ENCODE measurements around the gene LRRFIP2.
A peak's percentile ranks its signal among the peaks of the same experiment; 100 is the strongest.

The LRRFIP2 gene

DNA sequence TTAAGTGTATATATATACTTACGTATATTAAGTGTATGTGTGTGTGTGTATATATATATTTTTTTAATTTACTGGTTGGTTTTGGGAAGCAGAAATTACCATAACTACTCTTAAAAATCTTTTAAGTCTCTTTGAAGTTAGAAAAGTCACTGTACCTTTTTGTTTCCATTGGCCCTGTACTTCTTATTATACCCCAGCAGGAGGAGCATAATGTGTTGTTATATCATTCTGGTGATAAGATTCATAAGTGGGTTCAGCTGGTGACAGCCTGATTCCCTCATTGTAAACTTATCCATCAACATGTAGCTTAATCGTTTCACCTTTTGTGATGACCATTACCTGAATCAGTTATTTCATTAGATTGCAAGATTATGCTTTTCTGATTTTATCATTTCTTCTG, 150.3 kb downstream of the LRRFIP2 start:
- DNase-seq (ENCODE audit: low spot score): peak; percentile 52

DNA sequence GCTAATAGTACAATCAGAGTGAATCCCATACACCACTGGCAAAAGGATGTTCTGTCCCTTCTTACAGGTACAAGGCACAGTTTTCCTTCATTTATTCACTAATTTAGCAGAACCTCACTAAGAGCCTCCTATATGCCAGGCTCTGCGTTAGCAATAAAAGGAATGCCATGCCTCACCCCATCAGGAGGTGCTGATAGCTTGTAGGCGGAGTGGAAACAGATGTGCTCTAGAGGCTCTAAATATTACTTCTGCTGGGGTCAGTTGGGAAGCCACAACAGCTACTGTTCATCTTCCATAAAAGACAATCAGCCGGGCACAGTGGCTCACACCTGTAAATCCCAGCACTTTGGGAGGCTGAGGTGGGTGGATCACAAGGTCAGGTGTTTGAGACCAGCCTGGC, 156.7 kb downstream of the LRRFIP2 start:
- DNase-seq (ENCODE audit: low spot score): no peak

DNA sequence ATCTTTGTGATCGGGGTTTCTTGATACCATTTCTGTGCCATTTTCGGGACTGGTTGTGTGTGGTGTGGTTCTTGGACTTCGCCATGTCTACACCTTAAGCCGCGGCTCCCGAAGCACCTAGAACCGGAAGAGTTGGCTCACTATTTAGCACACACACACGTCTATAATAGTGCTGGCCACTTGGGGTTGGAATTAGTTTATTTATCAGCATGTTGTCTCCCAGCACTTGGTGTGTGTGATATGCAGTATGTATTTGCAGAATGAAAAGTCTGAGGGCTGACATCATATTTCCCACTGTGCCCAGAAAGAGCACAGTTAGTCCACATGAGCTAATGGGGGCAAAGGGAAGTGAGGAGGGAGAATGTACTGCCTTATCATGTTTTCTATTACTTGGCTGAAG, 157.5 kb downstream of the LRRFIP2 start:
- DNase-seq (ENCODE audit: low spot score): no peak

DNA sequence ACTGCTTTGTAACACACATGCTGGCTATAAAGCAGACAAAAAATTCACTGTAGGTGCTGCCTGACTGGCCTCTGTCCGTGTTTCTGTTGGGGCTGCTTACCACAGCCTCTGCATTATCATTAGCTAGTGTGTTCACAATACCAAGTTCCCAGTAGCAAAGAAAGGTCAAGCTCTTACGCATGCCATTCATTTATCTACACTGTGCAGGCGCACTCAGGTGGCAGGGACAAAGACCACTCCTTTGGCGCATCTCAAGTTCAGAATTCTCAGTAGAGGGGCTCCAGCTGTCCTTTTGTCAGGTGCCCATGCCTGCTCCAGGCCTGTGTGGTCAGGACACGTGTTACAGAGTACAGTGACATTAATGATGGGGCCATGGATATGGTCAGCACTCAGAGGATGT, 158.7 kb downstream of the LRRFIP2 start:
- DNase-seq (ENCODE audit: low spot score): no peak

DNA sequence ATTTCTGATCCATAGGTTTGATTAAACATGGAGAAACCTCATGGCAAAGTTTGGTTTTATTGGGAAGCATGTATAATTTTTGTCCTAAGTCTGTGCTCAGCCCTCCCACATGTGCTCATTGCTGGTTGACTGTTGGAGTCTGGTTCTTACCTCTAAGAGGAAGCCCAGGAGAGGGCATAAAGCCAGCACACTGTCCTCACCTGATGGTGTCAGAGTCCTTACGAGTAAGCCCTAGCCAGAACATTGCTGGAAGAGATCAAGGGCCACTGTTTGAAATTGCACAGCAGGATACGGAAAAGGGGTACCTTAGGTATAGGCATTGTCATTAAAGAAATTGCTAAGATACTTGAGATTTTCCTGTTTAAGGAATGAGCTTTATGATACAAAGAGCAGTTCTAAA, 159.8 kb downstream of the LRRFIP2 start:
- no peak for DNase-seq (ENCODE audit: low spot score)
